Transverse colon (tissue), 4 donors: ENCODE data around the gene GFRAL. TPM values are rescaled to one million over a fixed set of nuclear protein-coding genes. Genes with fewer than 3 reads are reported as not detected.

Source experiments
- DNase-seq: peaks from one replicate; pipeline ENCODE4 v3.0.0-alpha.2; 2019
- H3K27ac ChIP-seq, 4 donors: fragments of 200-600 bp; sonication (generic); 2 replicates each; pipeline ENCODE4 v1.5.1; 2016 to 2018; ENCODE audit warnings: inconsistent platforms in 4 of 4
- H3K27me3 ChIP-seq: fragments of 200-600 bp; sonication (generic); 2 replicates; pipeline ENCODE4 v1.5.1; 2017; ENCODE audit warnings: inconsistent platforms
- H3K36me3 ChIP-seq, 4 donors: fragments of 200-600 bp; sonication (generic); 2 replicates each; pipeline ENCODE4 v1.5.1; 2017 to 2019; ENCODE audit warnings: inconsistent platforms in 4 of 4
- H3K4me1 ChIP-seq, 4 donors: fragments of 200-600 bp; sonication (generic); 2 replicates each; pipeline ENCODE4 v1.5.1; 2017 to 2020; ENCODE audit warnings: inconsistent platforms in 4 of 4
- H3K4me3 ChIP-seq, 4 donors: fragments of 200-600 bp; sonication (generic); 1 replicate in 1 of 4; 2 replicates in 3 of 4; pipeline versions ENCODE4 v1.5.1 to v1.6.1; 2017 to 2019; ENCODE audit warnings: inconsistent platforms in 4 of 4
- H3K9me3 ChIP-seq, 2 donors: fragments of 200-600 bp; sonication (generic); 2 replicates each; pipeline ENCODE4 v1.5.1; 2017 to 2019; ENCODE audit warnings: inconsistent platforms in 2 of 2
- EP300 ChIP-seq: sonication (generic); formaldehyde crosslinking; IDR thresholded peaks from one replicate; pipeline ENCODE4 v1.6.1; 2017; ENCODE audit warnings: antibody characterized with exemption, low read depth
- POLR2A ChIP-seq: fragments of 450-650 bp; IDR thresholded peaks from one replicate; pipeline ENCODE4 v1.6.1; 2016; ENCODE audit warnings: antibody characterized with exemption, mild to moderate bottlenecking, moderate library complexity
- POLR2AphosphoS5 ChIP-seq, 3 donors: sonication (generic); formaldehyde crosslinking; IDR thresholded peaks; one replicate each; pipeline ENCODE4 v1.6.1; 2016; ENCODE audit warnings: antibody characterized with exemption in 3 of 3
- WGBS, 2 donors: methylation state at CpG; one replicate each; pipeline ENCODE4 v1.1.5; 2018; ENCODE audit warnings: low coverage in 1 of 2; 5-methylcytosine and 5-hydroxymethylcytosine counted together
- in situ Hi-C, 4 donors: fragments of 200-750 bp; cut with MboI; loops; one replicate each; pipeline versions ENCODE4 v1.15.0 to v1.15.1; 2017; ENCODE audit warnings: low sequenced_read_pairs in 3 of 4, low pct_ligation_motif_present in 1 of 4, low pct_unique_long_range_greater_than_20kb in 1 of 4
- intact Hi-C: fragments of 100-400 bp; cut with DNase I; formaldehyde crosslinking; loops from one replicate; pipeline ENCODE4 v1.15.1; 2023; ENCODE audit warnings: low total_unique reads
- total RNA-seq, 4 donors: library from RNA; depleted of rRNA; stranded (reverse); fragments of >200 nt; gene quantifications; one replicate each; pipeline ENCODE4 v1.1.0, GENCODE V29; 2016
- TF ChIP-seq, protein P1 (sequence below), 5 experiments: fragments of 200-600 bp in 3 of 5; fragments of 450-650 bp in 2 of 5; sonication (generic) in 3 of 5; IDR thresholded peaks; 1 replicate in 2 of 5; 2 replicates in 3 of 5; pipeline ENCODE4 v1.5.1; 2016 to 2017; ENCODE audit warnings: antibody characterized with exemption in 5 of 5, inconsistent platforms in 3 of 5, mild to moderate bottlenecking in 2 of 5, moderate library complexity in 1 of 5

The GFRAL gene
- total RNA-seq, 4 donors from 2014 or later: not detected

DNA sequence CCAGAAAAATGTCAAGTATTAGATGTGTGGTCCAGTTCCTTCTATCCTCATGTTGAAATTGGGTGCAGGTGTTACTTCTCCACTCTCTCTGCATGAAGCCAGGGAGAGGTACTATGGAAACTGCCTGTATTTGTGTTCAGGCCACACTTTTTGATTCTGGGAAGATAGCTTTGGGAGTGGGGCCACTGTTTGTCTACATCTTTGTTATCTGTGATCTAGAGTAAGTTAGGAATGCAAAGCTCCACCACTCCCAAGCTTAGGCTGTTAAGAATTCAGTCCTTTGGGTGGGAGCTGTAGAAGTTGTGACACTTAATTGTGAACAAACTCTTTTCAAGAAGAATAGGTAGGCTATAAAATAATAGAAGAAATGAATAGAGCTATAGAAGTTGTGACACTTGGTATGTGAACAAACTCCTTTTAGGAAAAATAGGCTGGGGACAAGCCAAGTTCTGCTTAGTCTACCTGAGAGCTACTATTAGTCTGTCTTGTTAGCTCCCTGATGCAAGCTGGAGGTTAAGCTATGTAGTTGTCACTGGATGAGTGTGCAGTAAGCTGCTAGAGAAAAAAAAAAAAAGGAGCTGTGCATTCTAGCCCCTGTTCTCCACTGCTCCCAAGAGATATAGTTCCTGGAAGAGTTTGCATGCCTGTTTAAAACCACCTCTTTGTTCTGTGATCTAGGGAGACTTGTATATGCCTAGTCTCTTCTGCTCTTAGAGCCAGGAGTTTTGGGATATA, 7.1 kb upstream of the GFRAL start:
- no peaks in the 10 kb centered on the region for H3K9me3 ChIP-seq
- no peaks in the 10 kb centered on the region for H3K27me3 ChIP-seq
- DNase-seq: no peak
- H3K4me1 ChIP-seq: no peaks in the 10 kb centered on the region
- no peak overlapping the region for H3K4me3 ChIP-seq
- intact Hi-C loops: no loop called here
- in situ Hi-C loops: no loop called here
- no peak for TF ChIP-seq POLR2AphosphoS5 (IDR thresholded peaks at IDR 0.05)
- TF ChIP-seq EP300: no peak
- TF ChIP-seq POLR2A: no peak
- TF ChIP-seq, protein P1, sequence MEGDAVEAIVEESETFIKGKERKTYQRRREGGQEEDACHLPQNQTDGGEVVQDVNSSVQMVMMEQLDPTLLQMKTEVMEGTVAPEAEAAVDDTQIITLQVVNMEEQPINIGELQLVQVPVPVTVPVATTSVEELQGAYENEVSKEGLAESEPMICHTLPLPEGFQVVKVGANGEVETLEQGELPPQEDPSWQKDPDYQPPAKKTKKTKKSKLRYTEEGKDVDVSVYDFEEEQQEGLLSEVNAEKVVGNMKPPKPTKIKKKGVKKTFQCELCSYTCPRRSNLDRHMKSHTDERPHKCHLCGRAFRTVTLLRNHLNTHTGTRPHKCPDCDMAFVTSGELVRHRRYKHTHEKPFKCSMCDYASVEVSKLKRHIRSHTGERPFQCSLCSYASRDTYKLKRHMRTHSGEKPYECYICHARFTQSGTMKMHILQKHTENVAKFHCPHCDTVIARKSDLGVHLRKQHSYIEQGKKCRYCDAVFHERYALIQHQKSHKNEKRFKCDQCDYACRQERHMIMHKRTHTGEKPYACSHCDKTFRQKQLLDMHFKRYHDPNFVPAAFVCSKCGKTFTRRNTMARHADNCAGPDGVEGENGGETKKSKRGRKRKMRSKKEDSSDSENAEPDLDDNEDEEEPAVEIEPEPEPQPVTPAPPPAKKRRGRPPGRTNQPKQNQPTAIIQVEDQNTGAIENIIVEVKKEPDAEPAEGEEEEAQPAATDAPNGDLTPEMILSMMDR (IDR thresholded peaks at IDR 0.05): no peak
- H3K27ac ChIP-seq: no peak overlapping the region
- no peaks in the 10 kb centered on the region for H3K36me3 ChIP-seq

DNA sequence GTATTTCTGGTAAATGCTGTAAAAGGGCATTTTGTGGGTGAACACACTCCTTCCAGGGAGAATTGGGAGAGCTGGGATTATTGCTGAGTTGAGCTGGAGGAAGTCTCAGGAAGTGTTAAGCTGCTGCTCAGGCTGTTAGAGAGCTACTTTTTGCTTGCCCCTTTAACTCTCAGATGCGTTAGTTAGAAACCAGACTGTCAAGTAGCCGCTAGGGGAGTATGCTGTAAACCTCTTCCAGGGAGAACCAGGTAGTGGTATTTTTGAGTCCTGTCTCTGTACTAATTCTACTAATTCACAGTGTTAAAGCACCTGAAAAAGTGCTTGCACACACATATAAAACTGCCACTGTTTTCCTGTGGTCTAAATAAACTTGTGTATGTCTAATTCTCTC, 6.6 kb upstream of the GFRAL start:
- TF ChIP-seq, protein P1 (IDR thresholded peaks at IDR 0.05): no peak
- TF ChIP-seq EP300: no peak
- TF ChIP-seq POLR2A: no peak
- no peak for TF ChIP-seq POLR2AphosphoS5 (IDR thresholded peaks at IDR 0.05)
- Histone ChIP-seq H3K9me3 (no peaks in the 10 kb centered on the region), H3K27ac (no peak overlapping the region), H3K4me1 (no peaks in the 10 kb centered on the region), H3K4me3 (no peak overlapping the region), H3K27me3 (no peaks in the 10 kb centered on the region), H3K36me3 (no peaks in the 10 kb centered on the region)
- in situ Hi-C loops: no loop called here
- intact Hi-C loops: no loop called here
- no peak for DNase-seq
- 41% methylated on average over 2 of the region's 2 CpGs; no CpG with 5 or more reads in 1 of the 2 donors for WGBS, 2 donors

DNA sequence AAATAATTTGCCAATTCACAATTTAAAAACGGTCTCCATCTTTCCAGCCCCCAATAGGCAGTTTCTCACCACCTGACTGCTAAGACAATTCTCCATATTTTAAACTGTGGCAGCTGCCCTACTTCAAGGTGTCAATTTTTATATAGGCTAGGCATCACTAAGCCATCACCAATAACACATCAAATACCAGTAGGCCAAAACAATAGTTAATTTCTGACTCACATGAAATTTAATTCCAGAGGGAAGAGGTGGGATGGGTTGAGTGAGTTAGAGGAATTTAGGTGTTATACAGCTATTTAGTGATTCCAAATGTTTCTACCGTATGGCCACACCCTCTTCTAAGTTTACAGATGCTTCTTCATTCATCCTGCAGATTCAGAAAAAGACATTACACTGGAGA, 49.9 kb downstream of the GFRAL start:
- no peak for DNase-seq
- TF ChIP-seq, protein P1 (IDR thresholded peaks at IDR 0.05): no peak
- 40 to 56% methylated on average over 2 of the region's 2 CpGs for WGBS, 2 donors
- in situ Hi-C loops (no loop called here), intact Hi-C loops (no loop called here)
- H3K36me3 ChIP-seq: no peaks in the 10 kb centered on the region
- H3K4me1 ChIP-seq: no peaks in the 10 kb centered on the region
- no peaks in the 10 kb centered on the region for H3K9me3 ChIP-seq
- no peak overlapping the region for H3K4me3 ChIP-seq
- no peak overlapping the region for H3K27ac ChIP-seq
- no peaks in the 10 kb centered on the region for H3K27me3 ChIP-seq

DNA sequence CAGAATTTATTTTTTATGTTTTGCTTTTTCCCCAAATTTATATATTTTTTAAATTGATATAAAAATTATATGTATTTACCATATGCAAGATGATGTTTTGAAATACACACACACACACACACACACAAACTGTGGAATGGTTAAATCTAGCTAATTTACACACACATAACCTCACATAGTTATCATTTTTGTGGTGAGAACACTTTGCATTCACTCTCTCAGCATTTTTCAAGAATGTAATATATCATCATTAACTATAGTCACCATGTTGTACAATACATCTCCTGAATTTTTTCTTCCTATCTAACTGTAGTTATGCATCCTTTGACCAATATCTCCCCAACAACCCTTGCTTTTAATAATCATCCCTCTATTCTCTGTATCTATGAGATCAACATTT, 52.2 kb downstream of the GFRAL start:
- no peak for DNase-seq
- in situ Hi-C loops (no loop called here), intact Hi-C loops (no loop called here)
- Histone ChIP-seq H3K4me1 (no peaks in the 10 kb centered on the region), H3K4me3 (no peak overlapping the region), H3K27ac (no peak overlapping the region), H3K27me3 (no peaks in the 10 kb centered on the region), H3K9me3 (no peaks in the 10 kb centered on the region), H3K36me3 (no peaks in the 10 kb centered on the region)
- TF ChIP-seq, protein P1 (IDR thresholded peaks at IDR 0.05): no peak
- TF ChIP-seq POLR2A (no peak), EP300 (no peak), POLR2AphosphoS5 (IDR thresholded peaks at IDR 0.05) (no peak)
